Thyroid gland (tissue), 4 donors: ENCODE data around the gene KCNQ1.

Source experiments
- POLR2A ChIP-seq, 2 donors: fragments of 450-650 bp; IDR thresholded peaks; one replicate each; pipeline ENCODE4 v1.6.1; 2017; ENCODE audit warnings: antibody characterized with exemption in 2 of 2, mild to moderate bottlenecking in 2 of 2, moderate library complexity in 1 of 2
- TF ChIP-seq, protein P1 (sequence below), 6 experiments: fragments of 200-600 bp in 3 of 6; fragments of 450-650 bp in 3 of 6; sonication (generic) in 3 of 6; IDR thresholded peaks; one replicate each; pipeline ENCODE4 v1.5.1; 2016 to 2019; ENCODE audit warnings: antibody characterized with exemption in 6 of 6, mild to moderate bottlenecking in 2 of 6, inconsistent platforms in 1 of 6, moderate library complexity in 1 of 6

DNA sequence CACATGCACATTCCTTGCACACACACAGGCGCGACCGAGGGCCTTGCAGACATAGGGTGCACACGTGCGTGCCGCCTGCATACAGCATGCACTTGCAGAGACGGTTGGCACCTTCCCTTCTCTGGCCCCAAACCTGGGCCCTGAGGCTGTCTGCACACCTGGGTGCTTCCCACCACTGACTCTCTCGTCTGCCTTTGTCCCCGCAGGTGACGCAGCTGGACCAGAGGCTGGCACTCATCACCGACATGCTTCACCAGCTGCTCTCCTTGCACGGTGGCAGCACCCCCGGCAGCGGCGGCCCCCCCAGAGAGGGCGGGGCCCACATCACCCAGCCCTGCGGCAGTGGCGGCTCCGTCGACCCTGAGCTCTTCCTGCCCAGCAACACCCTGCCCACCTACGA lies 402.8 kb downstream of the KCNQ1 start:
- TF ChIP-seq, protein P1, sequence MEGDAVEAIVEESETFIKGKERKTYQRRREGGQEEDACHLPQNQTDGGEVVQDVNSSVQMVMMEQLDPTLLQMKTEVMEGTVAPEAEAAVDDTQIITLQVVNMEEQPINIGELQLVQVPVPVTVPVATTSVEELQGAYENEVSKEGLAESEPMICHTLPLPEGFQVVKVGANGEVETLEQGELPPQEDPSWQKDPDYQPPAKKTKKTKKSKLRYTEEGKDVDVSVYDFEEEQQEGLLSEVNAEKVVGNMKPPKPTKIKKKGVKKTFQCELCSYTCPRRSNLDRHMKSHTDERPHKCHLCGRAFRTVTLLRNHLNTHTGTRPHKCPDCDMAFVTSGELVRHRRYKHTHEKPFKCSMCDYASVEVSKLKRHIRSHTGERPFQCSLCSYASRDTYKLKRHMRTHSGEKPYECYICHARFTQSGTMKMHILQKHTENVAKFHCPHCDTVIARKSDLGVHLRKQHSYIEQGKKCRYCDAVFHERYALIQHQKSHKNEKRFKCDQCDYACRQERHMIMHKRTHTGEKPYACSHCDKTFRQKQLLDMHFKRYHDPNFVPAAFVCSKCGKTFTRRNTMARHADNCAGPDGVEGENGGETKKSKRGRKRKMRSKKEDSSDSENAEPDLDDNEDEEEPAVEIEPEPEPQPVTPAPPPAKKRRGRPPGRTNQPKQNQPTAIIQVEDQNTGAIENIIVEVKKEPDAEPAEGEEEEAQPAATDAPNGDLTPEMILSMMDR (IDR thresholded peaks at IDR 0.05), result no peak
- no peak for TF ChIP-seq POLR2A (IDR thresholded peaks at IDR 0.05)
